Neuronal stem cell (in vitro differentiated cells): ENCODE measurements around the gene SMC5.

Source experiments
- DNase-seq: peaks from one replicate; pipeline ENCODE4 v3.0.0-alpha.2; 2013; ENCODE audit warnings: low spot score
- H2AFZ ChIP-seq: one replicate; pipeline ENCODE4 v1.6.1; 2013; ENCODE audit warnings: mild to moderate bottlenecking, low read length, inconsistent platforms
- H2AK5ac ChIP-seq: 2 replicates; pipeline ENCODE4 v1.6.1; 2013; ENCODE audit warnings: low read depth, mild to moderate bottlenecking, inconsistent platforms, low read length, moderate library complexity, mixed read lengths
- H2BK120ac ChIP-seq: 2 replicates; pipeline ENCODE4 v1.6.1; 2013; ENCODE audit warnings: low read depth, mild to moderate bottlenecking, inconsistent platforms, low read length, moderate library complexity, mixed read lengths
- H2BK12ac ChIP-seq: one replicate; pipeline ENCODE4 v1.6.1; 2013; ENCODE audit warnings: low read length, inconsistent platforms
- H2BK15ac ChIP-seq: 2 replicates; pipeline ENCODE4 v1.6.1; 2013; ENCODE audit warnings: mild to moderate bottlenecking, low read length, inconsistent platforms, mixed read lengths
- H2BK5ac ChIP-seq: one replicate; pipeline ENCODE4 v1.6.1; 2013; ENCODE audit warnings: inconsistent platforms, mild to moderate bottlenecking, low read length, moderate library complexity
- H3K14ac ChIP-seq: one replicate; pipeline ENCODE4 v1.6.1; 2013; ENCODE audit warnings: low read length, inconsistent platforms
- H3K18ac ChIP-seq: 2 replicates; pipeline ENCODE4 v1.6.1; 2013; ENCODE audit warnings: low read length, inconsistent platforms
- H3K23ac ChIP-seq: 2 replicates; pipeline ENCODE4 v1.6.1; 2013; ENCODE audit warnings: low read depth, mild to moderate bottlenecking, mixed read lengths, low read length, inconsistent platforms; ENCODE audit not compliant: poor library complexity
- H3K27ac ChIP-seq: replicated peaks from 3 replicates; pipeline ENCODE4 v1.5.1; 2013; ENCODE audit warnings: low read length, inconsistent platforms
- H3K27me3 ChIP-seq, 3 experiments: 2 replicates each; pipeline ENCODE4 v1.6.1; 2013; ENCODE audit warnings: low read length in 3 of 3, mild to moderate bottlenecking in 2 of 3, inconsistent platforms in 1 of 3, low read depth in 1 of 3, mixed read lengths in 1 of 3, moderate library complexity in 1 of 3; ENCODE audit not compliant: control insufficient read depth in 3 of 3, insufficient read depth in 3 of 3
- H3K36me3 ChIP-seq, 2 donors: replicated peaks in 1 of 2; 2 replicates each; pipeline ENCODE4 v1.6.1; 2013; ENCODE audit warnings: low read length in 2 of 2; ENCODE audit not compliant: control insufficient read depth in 2 of 2, insufficient read depth in 2 of 2
- H3K4ac ChIP-seq: 2 replicates; pipeline ENCODE4 v1.6.1; 2013; ENCODE audit warnings: inconsistent platforms, mild to moderate bottlenecking, low read length, moderate library complexity
- H3K4me1 ChIP-seq, 2 donors: 1 replicate in 1 of 2; 2 replicates in 1 of 2; pipeline ENCODE4 v1.6.1; 2013; ENCODE audit warnings: low read length in 2 of 2, low read depth in 1 of 2; ENCODE audit not compliant: control insufficient read depth in 2 of 2, insufficient read depth in 1 of 2
- H3K4me2 ChIP-seq: one replicate; pipeline ENCODE4 v1.6.1; 2013; ENCODE audit warnings: mild to moderate bottlenecking, low read length, inconsistent platforms; ENCODE audit not compliant: insufficient read depth, poor library complexity, severe bottlenecking
- H3K4me3 ChIP-seq, 2 donors: 2 replicates each; pipeline ENCODE4 v1.5.1; 2013; ENCODE audit warnings: low read length in 2 of 2, mild to moderate bottlenecking in 2 of 2, inconsistent platforms in 1 of 2, moderate library complexity in 1 of 2
- H3K79me1 ChIP-seq: one replicate; pipeline ENCODE4 v1.6.1; 2013; ENCODE audit warnings: low read depth, mild to moderate bottlenecking, inconsistent platforms, low read length, moderate library complexity
- H3K9ac ChIP-seq: one replicate; pipeline ENCODE4 v1.6.1; 2013; ENCODE audit warnings: mild to moderate bottlenecking, low read depth, low read length, inconsistent platforms; ENCODE audit not compliant: poor library complexity
- H3K9me3 ChIP-seq, 2 donors: replicated peaks in 1 of 2; 2 replicates each; pipeline versions ENCODE3 to v1.6.1; 2013; ENCODE audit warnings: low read length in 2 of 2, mild to moderate bottlenecking in 2 of 2, inconsistent platforms in 1 of 2, low read depth in 1 of 2, mixed read lengths in 1 of 2, moderate library complexity in 1 of 2; ENCODE audit not compliant: control insufficient read depth in 2 of 2, insufficient read depth in 1 of 2
- H4K8ac ChIP-seq: one replicate; pipeline ENCODE4 v1.6.1; 2013; ENCODE audit warnings: low read depth, mild to moderate bottlenecking, inconsistent platforms, low read length, moderate library complexity
- H4K91ac ChIP-seq: one replicate; pipeline ENCODE4 v1.6.1; 2013; ENCODE audit warnings: low read length, low read depth, mild to moderate bottlenecking, inconsistent platforms; ENCODE audit not compliant: poor library complexity
- WGBS, 2 donors: extraction: QIAGEN DNeasy Blood & Tissue Kit; methylation state at CpG; one replicate each; pipeline ENCODE4 v1.1.7; 2013; ENCODE audit warnings: missing lambda C conversion rate in 2 of 2, mixed read lengths in 1 of 2; ENCODE audit not compliant: insufficient read length in 2 of 2, insufficient replicate concordance in 1 of 2; ENCODE audit errors: extremely low coverage in 2 of 2; 5-methylcytosine and 5-hydroxymethylcytosine counted together

The SMC5 gene

DNA sequence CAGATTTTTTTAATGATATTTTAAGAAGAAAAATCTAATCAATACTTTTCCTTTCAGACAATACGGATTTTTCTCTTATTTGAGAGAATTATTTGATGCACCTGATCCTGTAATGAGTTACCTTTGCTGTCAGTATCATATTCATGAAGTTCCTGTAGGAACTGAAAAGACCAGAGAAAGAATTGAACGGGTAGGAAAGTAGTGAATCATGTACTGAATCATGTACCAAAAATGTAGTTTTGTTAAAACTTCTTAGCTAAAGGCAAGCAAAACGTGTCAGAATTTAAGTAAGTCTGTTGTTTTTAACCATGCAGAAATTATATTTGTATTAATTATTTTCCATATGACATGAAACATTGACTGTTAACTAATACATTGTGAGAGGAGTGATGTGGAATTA, 56.6 kb downstream of the SMC5 start:
- no CpG with 5 or more reads among the region's 3 CpGs for WGBS, 2 donors
- no peak overlapping the region for H2BK15ac ChIP-seq
- no peak overlapping the region for H3K4me2 ChIP-seq
- H3K27ac ChIP-seq = no peak overlapping the region
- H3K27me3 ChIP-seq = no peaks in the 10 kb centered on the region
- no peak for DNase-seq
- H2BK120ac ChIP-seq = no peak overlapping the region
- no peak overlapping the region for H2BK12ac ChIP-seq
- H2AFZ ChIP-seq = no peak overlapping the region
- H4K91ac ChIP-seq = no peak overlapping the region
- no peak overlapping the region for H3K14ac ChIP-seq
- H2BK5ac ChIP-seq = no peak overlapping the region
- H3K4ac ChIP-seq = no peak overlapping the region
- H3K36me3 ChIP-seq = peaks cover 5 to 99% of the 10 kb centered on the region in 2 donors
- no peak overlapping the region for H3K4me3 ChIP-seq
- no peak overlapping the region for H2AK5ac ChIP-seq
- no peak overlapping the region for H3K18ac ChIP-seq
- H3K23ac ChIP-seq = no peak overlapping the region
- no peak overlapping the region for H3K9ac ChIP-seq
- no peak overlapping the region for H4K8ac ChIP-seq
- peaks cover 0 to 5% of the 10 kb centered on the region in 2 donors for H3K9me3 ChIP-seq
- H3K4me1 ChIP-seq = no peaks in the 10 kb centered on the region
- no peaks in the 10 kb centered on the region for H3K79me1 ChIP-seq

DNA sequence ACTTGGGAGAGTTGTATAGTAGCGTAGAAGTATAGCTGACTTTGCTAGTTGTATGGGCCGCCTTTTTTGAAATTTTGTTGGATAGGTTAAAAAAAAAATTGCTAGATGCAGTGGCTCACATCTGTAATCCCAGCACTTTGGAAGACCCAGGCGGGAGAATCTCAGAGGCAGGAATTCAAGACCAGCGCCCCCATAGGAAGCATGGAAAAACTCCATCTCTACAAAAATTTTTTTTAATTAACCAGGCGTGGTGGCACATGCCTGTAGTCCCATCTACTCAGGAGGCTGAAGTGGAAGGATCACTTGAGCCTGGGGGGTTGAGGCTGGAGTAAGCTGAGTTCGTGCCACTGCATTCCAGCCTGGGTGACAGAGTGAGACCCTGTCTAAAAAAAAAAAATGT, 59.2 kb downstream of the SMC5 start:
- Histone ChIP-seq H2AFZ (no peak overlapping the region), H2BK120ac (no peak overlapping the region), H2BK12ac (no peak overlapping the region), H4K8ac (no peak overlapping the region), H3K79me1 (no peaks in the 10 kb centered on the region), H4K91ac (no peak overlapping the region), H2BK5ac (no peak overlapping the region), H2AK5ac (no peak overlapping the region), H3K4me3 (no peak overlapping the region), H2BK15ac (no peak overlapping the region), H3K23ac (no peak overlapping the region), H3K27me3 (no peaks in the 10 kb centered on the region), H3K9me3 (no peaks in the 10 kb centered on the region), H3K36me3 (peaks cover 9 to 99% of the 10 kb centered on the region in 2 donors), H3K14ac (no peak overlapping the region), H3K18ac (no peak overlapping the region), H3K27ac (no peak overlapping the region), H3K4ac (no peak overlapping the region), H3K4me1 (no peaks in the 10 kb centered on the region), H3K4me2 (no peak overlapping the region), H3K9ac (no peak overlapping the region)
- no peak for DNase-seq
- no CpG with 5 or more reads among the region's 6 CpGs for WGBS, 2 donors

DNA sequence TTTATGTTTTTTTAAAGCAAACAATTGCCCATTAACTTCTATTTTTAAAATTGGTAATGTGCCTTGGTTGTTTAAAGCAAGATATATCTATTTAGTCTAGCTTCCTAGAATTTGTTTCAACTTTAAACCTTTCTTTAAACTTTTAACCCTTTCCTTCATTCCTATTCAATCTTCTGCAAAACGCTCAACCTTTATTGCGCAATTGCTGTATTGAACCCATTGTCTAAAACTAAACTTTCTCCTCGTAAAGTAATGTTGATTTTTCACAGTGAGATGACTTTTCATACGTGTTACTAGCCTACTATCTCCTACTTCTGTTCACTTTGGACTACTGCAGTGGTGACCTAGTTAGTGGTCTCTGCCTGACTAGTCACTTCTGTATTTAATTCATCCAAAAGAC, 63.3 kb downstream of the SMC5 start:
- peaks cover 0 to 8% of the 10 kb centered on the region in 2 donors for H3K9me3 ChIP-seq
- H3K4me3 ChIP-seq = no peak overlapping the region
- no peak overlapping the region for H3K9ac ChIP-seq
- H3K4ac ChIP-seq = no peak overlapping the region
- no peak overlapping the region for H3K4me2 ChIP-seq
- no peak for DNase-seq
- no peaks in the 10 kb centered on the region for H3K27me3 ChIP-seq
- no peaks in the 10 kb centered on the region for H3K4me1 ChIP-seq
- no peak overlapping the region for H4K91ac ChIP-seq
- H4K8ac ChIP-seq = no peak overlapping the region
- no peak overlapping the region for H3K14ac ChIP-seq
- H2BK5ac ChIP-seq = no peak overlapping the region
- no peaks in the 10 kb centered on the region for H3K79me1 ChIP-seq
- no peak overlapping the region for H2BK15ac ChIP-seq
- 100% methylated on average over 1 of the region's 4 CpGs; no CpG with 5 or more reads in 1 of the 2 donors for WGBS, 2 donors
- no peak overlapping the region for H2BK120ac ChIP-seq
- H2AFZ ChIP-seq = no peak overlapping the region
- peaks cover 12 to 100% of the 10 kb centered on the region in 2 donors for H3K36me3 ChIP-seq
- no peak overlapping the region for H3K27ac ChIP-seq
- no peak overlapping the region for H2BK12ac ChIP-seq
- H2AK5ac ChIP-seq = no peak overlapping the region
- no peak overlapping the region for H3K18ac ChIP-seq
- no peak overlapping the region for H3K23ac ChIP-seq

DNA sequence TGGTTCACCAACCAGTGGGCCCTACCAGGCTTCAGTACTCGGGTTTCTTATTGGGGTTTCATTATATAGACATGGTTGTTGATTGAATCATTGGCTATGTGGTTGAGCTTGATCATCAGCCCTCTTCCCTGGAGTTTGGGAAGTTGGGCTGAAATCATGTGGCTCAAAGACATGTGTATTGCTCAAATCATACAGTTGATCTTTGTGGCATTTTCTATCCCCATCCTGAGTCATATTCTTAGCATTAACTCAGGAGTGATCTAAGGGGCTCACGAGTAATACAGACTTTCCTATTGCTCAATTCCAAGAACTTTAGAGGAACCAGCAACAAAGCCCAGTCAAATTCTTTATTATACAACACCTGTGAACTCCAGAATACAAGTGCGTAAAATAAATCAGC, 66.2 kb downstream of the SMC5 start:
- WGBS, 2 donors = no CpG with 5 or more reads among the region's 3 CpGs
- Histone ChIP-seq H3K18ac (no peak overlapping the region), H3K14ac (no peak overlapping the region), H4K8ac (no peak overlapping the region), H3K9ac (no peak overlapping the region), H2BK15ac (no peak overlapping the region), H2AFZ (no peak overlapping the region), H2BK5ac (no peak overlapping the region), H3K4me2 (no peak overlapping the region), H3K79me1 (no peaks in the 10 kb centered on the region), H3K23ac (no peak overlapping the region), H2BK120ac (no peak overlapping the region), H2AK5ac (no peak overlapping the region), H2BK12ac (no peak overlapping the region), H3K9me3 (peaks cover 15 to 31% of the 10 kb centered on the region in 2 donors), H4K91ac (no peak overlapping the region), H3K27me3 (no peaks in the 10 kb centered on the region), H3K4ac (no peak overlapping the region), H3K27ac (no peak overlapping the region), H3K4me3 (no peak overlapping the region), H3K4me1 (no peaks in the 10 kb centered on the region), H3K36me3 (peaks cover 30 to 100% of the 10 kb centered on the region in 2 donors)
- DNase-seq = no peak
